GM18505 (cell line): ENCODE results near the gene MYO9A.
"Not testable (repeated sequence)": the region's sequence is repeated elsewhere in the genome, so short reads cannot be mapped to it uniquely, and the experiment has no call there.

ENCODE experiments used
- ATAC-seq: cut with Tn5 transposase; IDR thresholded peaks from one replicate; pipeline ENCODE4 v1.9.1; 2021; ENCODE audit not compliant: unreplicated experiment
- POLR2A ChIP-seq: IDR thresholded peaks from 4 replicates; pipeline ENCODE4 v1.6.1; 2011; ENCODE audit warnings: borderline replicate concordance; ENCODE audit not compliant: insufficient read depth, insufficient read length; ENCODE audit errors: extremely low read depth

The MYO9A gene

GRCh38 chr15:72096796-72097195, 21.2 kb downstream of the MYO9A start:
- no peak for ATAC-seq
- TF ChIP-seq POLR2A: no peak

- ATAC-seq: no peak
- TF ChIP-seq POLR2A: no peak
Measured at GRCh38 chr15:72092691-72093090, 25.3 kb downstream of the MYO9A start.

DNA sequence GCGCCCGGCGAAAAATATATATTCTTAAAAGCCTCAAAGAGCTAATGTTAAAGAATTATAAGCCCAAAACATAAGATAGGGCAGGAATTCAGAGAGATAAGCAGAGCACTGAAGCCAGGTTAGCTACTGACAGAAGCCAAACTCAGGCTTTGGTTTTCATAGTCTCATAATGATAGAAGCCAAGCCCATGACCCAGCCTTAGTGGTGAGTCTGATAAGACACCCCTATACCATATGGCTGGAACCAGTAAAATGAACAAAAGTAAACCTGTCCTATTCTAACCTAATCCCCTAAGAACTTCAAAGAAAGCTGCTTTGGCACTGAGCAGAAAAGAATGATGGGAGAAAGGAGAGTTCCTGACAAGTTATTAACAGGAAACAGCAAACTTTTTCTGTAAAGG, 25.9 kb downstream of the MYO9A start:
- no peak for ATAC-seq
- no peak for TF ChIP-seq POLR2A

GRCh38 chr15:72086920-72087648, 30.9 kb downstream of the MYO9A start:
- TF ChIP-seq POLR2A: no peak
- ATAC-seq: no peak

DNA sequence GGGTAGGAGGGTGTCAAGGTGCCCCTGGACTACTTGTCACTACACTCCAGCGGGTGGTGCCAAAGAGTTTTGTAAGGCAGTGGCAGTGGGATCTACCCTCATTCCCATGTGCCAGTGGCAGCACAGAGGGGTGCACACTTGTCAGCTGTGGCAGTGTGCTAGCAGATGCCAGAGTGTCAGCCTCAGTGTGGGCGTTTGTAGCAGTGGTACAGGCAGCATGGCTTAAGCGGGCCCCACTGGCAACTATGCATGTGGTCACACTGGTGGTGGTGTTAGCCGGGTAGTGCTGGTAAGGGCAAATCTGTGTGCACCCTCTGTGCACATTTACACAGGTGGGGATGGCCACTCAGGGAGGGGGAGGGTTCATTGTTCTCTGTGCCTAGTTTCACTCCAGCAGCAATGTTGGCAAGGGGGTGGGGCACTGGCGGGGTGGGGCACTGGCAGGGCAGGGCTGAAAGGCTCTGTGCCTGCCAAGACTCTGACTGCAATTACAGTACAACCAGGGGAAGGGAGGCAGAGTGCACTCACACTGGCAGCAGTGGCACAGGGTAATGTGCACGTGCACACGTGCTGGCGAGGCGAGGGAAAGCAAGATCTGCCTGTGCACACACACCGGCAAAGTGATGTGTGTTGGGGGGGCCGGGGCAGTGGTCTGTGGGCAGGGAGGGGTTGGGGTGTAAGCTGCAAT, 31.8 kb downstream of the MYO9A start:
- no peak for ATAC-seq
- TF ChIP-seq POLR2A: no peak

- no peak for ATAC-seq
- no peak for TF ChIP-seq POLR2A
Measured at GRCh38 chr15:72082176-72082575, 35.8 kb downstream of the MYO9A start.

DNA sequence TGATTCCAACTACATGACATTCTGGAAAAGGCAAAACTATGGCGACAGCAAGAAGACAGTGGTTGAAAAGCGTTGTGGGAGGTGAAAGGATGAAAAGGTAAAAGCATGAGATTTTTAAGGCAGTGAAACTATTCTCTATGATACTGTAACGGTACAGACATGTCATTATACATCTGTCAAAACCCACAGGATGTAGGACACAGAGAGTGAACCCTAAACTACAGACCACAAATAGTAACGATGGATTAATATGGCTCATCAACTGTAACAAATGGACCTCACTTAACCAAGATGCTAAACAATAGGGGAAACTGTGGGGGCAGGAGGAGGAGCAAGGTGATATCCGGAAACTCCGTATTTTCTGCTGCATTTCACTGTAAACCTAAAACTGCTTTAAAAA, 39.1 kb downstream of the MYO9A start:
- no peak for TF ChIP-seq POLR2A

DNA sequence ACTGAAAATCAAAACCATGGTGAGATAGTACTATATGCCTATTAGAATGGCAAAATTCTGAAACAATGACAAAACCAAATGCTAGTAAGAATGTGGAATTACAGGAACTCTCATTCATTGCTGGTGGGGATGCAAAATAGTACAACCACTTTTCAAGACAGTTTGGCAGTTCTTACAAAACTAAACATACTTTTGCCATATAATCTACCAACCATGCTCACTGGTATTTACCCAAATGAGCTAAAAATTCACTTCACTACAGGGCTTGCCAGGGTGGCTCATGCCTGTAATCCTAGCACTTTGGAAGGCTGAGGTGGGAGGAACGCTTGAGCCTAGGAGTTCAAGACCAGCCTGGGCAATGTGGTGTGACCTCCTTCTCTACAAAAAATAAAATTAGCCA, 40.0 kb downstream of the MYO9A start:
- ATAC-seq: no peak
- TF ChIP-seq POLR2A: no peak

More for the DNA sequence above, 39.1 kb downstream of the MYO9A start:
- no peak for ATAC-seq

GRCh38 chr15:72074335-72075060, 43.5 kb downstream of the MYO9A start:
- no peak for TF ChIP-seq POLR2A
- no peak for ATAC-seq

DNA sequence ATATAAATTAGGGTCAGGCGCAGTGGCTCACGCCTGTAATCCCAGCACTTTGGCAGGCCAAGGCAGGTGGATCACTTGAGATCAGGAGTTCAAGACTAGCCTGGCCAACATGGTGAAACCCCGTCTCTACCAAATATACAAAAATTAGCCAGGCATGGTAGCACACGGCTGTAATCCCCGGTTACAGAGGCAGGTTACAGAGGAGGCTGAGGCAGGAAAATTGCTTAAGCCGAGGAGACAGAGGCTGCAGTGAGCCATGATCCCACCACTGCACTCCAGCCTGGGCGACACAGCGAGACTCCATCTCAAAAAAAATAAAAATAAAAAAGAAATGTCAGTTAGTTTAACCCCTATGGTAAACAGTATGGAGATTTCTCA, 46.5 kb downstream of the MYO9A start:
- not testable (repeated sequence) for ATAC-seq

GRCh38 chr15:72070817-72071447, 47.0 kb downstream of the MYO9A start:
- ATAC-seq: no peak
- TF ChIP-seq POLR2A: no peak

GRCh38 chr15:72068856-72069255, 49.1 kb downstream of the MYO9A start:
- TF ChIP-seq POLR2A: no peak
- no peak for ATAC-seq

GRCh38 chr15:72065801-72066200, 52.1 kb downstream of the MYO9A start:
- TF ChIP-seq POLR2A: no peak
- no peak for ATAC-seq

DNA sequence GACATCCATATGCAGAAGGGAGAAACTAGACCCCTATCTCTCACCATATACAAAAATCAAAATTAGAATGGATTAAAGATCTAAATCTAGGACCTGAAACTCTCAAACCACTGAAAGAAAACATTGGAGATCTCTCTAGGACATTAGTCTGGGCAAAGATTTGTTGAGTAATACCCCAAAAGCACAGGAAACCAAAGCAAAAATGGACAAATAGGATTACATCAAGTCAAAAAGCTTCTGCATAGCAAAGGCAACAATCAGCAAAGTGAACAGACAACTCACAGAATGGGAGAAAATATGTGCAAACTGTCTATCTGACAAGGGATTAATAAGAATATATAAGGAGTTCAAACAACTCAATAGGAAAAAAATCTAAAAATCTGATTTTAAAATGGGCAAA, 54.8 kb downstream of the MYO9A start:
- TF ChIP-seq POLR2A: no peak
- no peak for ATAC-seq

DNA sequence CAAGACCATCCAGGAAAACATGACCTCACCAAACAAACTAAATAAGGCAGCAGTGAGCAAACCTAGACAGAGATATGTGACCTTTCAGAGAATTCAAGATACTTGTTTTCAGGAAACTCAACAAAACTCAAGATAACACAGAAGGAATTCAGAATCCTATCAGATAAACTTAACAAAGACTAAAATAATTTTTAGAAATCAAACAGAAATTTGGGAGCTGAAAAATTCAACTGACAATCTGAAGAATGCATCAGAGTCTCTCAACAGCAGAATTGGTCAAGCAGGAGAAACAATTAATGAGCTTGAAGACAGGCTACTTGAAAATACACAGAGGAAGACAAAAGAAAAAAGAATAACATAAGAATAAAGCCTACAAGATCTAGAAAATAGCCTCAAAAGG, 55.6 kb downstream of the MYO9A start:
- TF ChIP-seq POLR2A: no peak
- ATAC-seq: no peak
